Suprapubic skin (tissue), 4 donors: ENCODE data around the gene ETS2. TPM values are rescaled to one million over a fixed set of nuclear protein-coding genes. Genes with fewer than 3 reads are reported as not detected.

ENCODE experiments used
- DNase-seq, 2 donors: peaks; one replicate each; pipeline ENCODE4 v3.0.0-alpha.2; 2019; ENCODE audit warnings: low spot score in 2 of 2
- H3K27ac ChIP-seq: fragments of 200-600 bp; sonication (generic); one replicate; pipeline ENCODE4 v1.5.1; 2019
- H3K27me3 ChIP-seq: fragments of 200-600 bp; sonication (generic); one replicate; pipeline ENCODE4 v1.5.1; 2019
- H3K36me3 ChIP-seq: fragments of 200-600 bp; sonication (generic); one replicate; pipeline ENCODE4 v1.5.1; 2019
- H3K4me1 ChIP-seq: fragments of 200-600 bp; sonication (generic); one replicate; pipeline ENCODE4 v1.5.1; 2019
- H3K4me3 ChIP-seq: fragments of 200-600 bp; sonication (generic); one replicate; pipeline ENCODE4 v1.5.1; 2019; ENCODE audit warnings: mild to moderate bottlenecking
- H3K9me3 ChIP-seq: fragments of 200-600 bp; sonication (generic); one replicate; pipeline ENCODE4 v1.5.1; 2019
- CTCF ChIP-seq, 2 donors: fragments of 200-600 bp in 1 of 2; fragments of 450-650 bp in 1 of 2; sonication (generic) in 1 of 2; IDR thresholded peaks; one replicate each; pipeline ENCODE4 v1.5.1; 2016 to 2019; ENCODE audit warnings: antibody characterized with exemption in 2 of 2, mild to moderate bottlenecking in 1 of 2, moderate library complexity in 1 of 2
- EP300 ChIP-seq: sonication (generic); formaldehyde crosslinking; IDR thresholded peaks from one replicate; pipeline ENCODE4 v1.6.1; 2017; ENCODE audit warnings: antibody characterized with exemption
- POLR2A ChIP-seq, 2 donors: fragments of 450-650 bp; IDR thresholded peaks; one replicate each; pipeline ENCODE4 v1.6.1; 2017; ENCODE audit warnings: antibody characterized with exemption in 2 of 2, mild to moderate bottlenecking in 2 of 2, moderate library complexity in 2 of 2
- POLR2AphosphoS5 ChIP-seq, 3 donors: sonication (generic); formaldehyde crosslinking; IDR thresholded peaks; one replicate each; pipeline ENCODE4 v1.6.1; 2017; ENCODE audit warnings: antibody characterized with exemption in 3 of 3
- WGBS: methylation state at CpG from one replicate; pipeline ENCODE4 v1.1.5; 2018; 5-methylcytosine and 5-hydroxymethylcytosine counted together
- total RNA-seq, 4 donors: library from RNA; depleted of rRNA; stranded (reverse); fragments of >200 nt; gene quantifications; one replicate each; pipeline ENCODE4 v1.1.0, GENCODE V29; 2016

ETS2 gene
- total RNA-seq, 4 donors from 2014 or later, result 198 to 510 (median 416) TPM

GRCh38 chr21:38768471-38769063, 37.2 kb upstream of the ETS2 start:
- TF ChIP-seq EP300 (no peak), POLR2AphosphoS5 (IDR thresholded peaks at IDR 0.05) (no peak), POLR2A (IDR thresholded peaks at IDR 0.05) (no peak), CTCF (IDR thresholded peaks at IDR 0.05) (no peak)
- Histone ChIP-seq H3K27ac (no peak overlapping the region), H3K9me3 (no peaks in the 10 kb centered on the region), H3K36me3 (no peaks in the 10 kb centered on the region), H3K27me3 (no peaks in the 10 kb centered on the region), H3K4me1 (peaks cover 16% of the 10 kb centered on the region), H3K4me3 (no peak overlapping the region)
- DNase-seq, result no peak
- 76% methylated on average over 13 of the region's 13 CpGs for WGBS

GRCh38 chr21:38769191-38769780, 36.4 kb upstream of the ETS2 start:
- no peak for DNase-seq
- no peak for TF ChIP-seq EP300
- no peak for TF ChIP-seq CTCF (IDR thresholded peaks at IDR 0.05)
- no peak for TF ChIP-seq POLR2AphosphoS5 (IDR thresholded peaks at IDR 0.05)
- TF ChIP-seq POLR2A (IDR thresholded peaks at IDR 0.05), result no peak
- no peaks in the 10 kb centered on the region for H3K36me3 ChIP-seq
- no peak overlapping the region for H3K27ac ChIP-seq
- H3K4me3 ChIP-seq, result no peak overlapping the region
- no peaks in the 10 kb centered on the region for H3K27me3 ChIP-seq
- no peaks in the 10 kb centered on the region for H3K9me3 ChIP-seq
- WGBS, result 74% methylated on average over 9 of the region's 9 CpGs
- H3K4me1 ChIP-seq, result peaks cover 19% of the 10 kb centered on the region

GRCh38 chr21:38770660-38771059, 35.1 kb upstream of the ETS2 start:
- Histone ChIP-seq H3K4me1 (peaks cover 27% of the 10 kb centered on the region), H3K9me3 (no peaks in the 10 kb centered on the region), H3K27me3 (no peaks in the 10 kb centered on the region), H3K4me3 (no peak overlapping the region), H3K36me3 (no peaks in the 10 kb centered on the region), H3K27ac (no peak overlapping the region)
- WGBS, result 90% methylated on average over 4 of the region's 4 CpGs
- TF ChIP-seq EP300 (no peak), POLR2A (IDR thresholded peaks at IDR 0.05) (no peak), POLR2AphosphoS5 (IDR thresholded peaks at IDR 0.05) (no peak), CTCF (IDR thresholded peaks at IDR 0.05) (no peak)
- DNase-seq, result no peak

- Histone ChIP-seq H3K27me3 (no peaks in the 10 kb centered on the region), H3K4me3 (no peak overlapping the region), H3K9me3 (no peaks in the 10 kb centered on the region), H3K36me3 (no peaks in the 10 kb centered on the region), H3K27ac (no peak overlapping the region), H3K4me1 (peaks cover 32% of the 10 kb centered on the region)
- TF ChIP-seq POLR2AphosphoS5 (IDR thresholded peaks at IDR 0.05) (no peak), POLR2A (IDR thresholded peaks at IDR 0.05) (no peak), CTCF (IDR thresholded peaks at IDR 0.05) (no peak), EP300 (no peak)
- no peak for DNase-seq
These were observed 34.2 kb upstream of the ETS2 start for GRCh38 chr21:38771536-38771935.

GRCh38 chr21:38772646-38773045, 33.1 kb upstream of the ETS2 start:
- Histone ChIP-seq H3K4me3 (no peak overlapping the region), H3K27ac (peak overlapping the region; percentile 63), H3K27me3 (no peaks in the 10 kb centered on the region), H3K36me3 (no peaks in the 10 kb centered on the region), H3K4me1 (peaks cover 26% of the 10 kb centered on the region), H3K9me3 (no peaks in the 10 kb centered on the region)
- TF ChIP-seq POLR2AphosphoS5 (IDR thresholded peaks at IDR 0.05), result no peak
- no peak for TF ChIP-seq EP300
- no peak for TF ChIP-seq CTCF (IDR thresholded peaks at IDR 0.05)
- TF ChIP-seq POLR2A (IDR thresholded peaks at IDR 0.05), result no peak
- no peak for DNase-seq
